ENCODE data around the gene QRICH2. TPM values are rescaled to one million over a fixed set of nuclear protein-coding genes. Genes with fewer than 3 reads are reported as not detected.
A peak's percentile ranks its signal among the peaks of the same experiment; 100 is the strongest.

Gene QRICH2
- total RNA-seq, 1 donor from 2014 or later: 12.3 TPM

DNA sequence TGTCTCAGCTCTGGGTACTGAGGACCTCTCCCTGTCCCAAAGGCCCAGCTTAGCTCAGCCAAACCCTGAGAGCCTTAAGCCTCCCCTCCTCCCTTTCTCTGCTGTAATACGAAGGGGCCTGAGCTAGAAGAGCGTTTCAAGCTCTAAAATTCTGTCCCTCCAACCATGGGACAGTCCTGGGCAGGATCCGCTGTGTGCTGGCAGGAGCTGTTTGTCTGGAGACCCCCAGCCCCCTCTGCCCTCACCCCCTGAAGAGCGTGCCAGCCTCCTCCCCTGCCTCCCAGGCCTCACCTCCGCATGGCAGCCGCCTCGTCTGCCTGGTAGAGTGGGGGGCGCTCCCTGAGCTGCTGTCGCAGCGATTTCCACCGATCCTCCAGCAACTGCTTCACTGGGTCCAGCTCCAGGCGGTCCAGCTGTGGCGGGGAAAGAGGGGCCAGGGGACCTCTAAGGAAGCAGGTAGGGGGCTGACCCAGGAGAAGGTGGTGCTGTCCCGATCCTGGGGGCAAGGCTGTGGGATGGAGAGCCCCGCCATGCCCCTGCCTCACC lies 28.3 kb downstream of the QRICH2 start:
- peak; percentile 13 for TF ChIP-seq CTCF (conservative IDR thresholded peaks at IDR 0.05)

DNA sequence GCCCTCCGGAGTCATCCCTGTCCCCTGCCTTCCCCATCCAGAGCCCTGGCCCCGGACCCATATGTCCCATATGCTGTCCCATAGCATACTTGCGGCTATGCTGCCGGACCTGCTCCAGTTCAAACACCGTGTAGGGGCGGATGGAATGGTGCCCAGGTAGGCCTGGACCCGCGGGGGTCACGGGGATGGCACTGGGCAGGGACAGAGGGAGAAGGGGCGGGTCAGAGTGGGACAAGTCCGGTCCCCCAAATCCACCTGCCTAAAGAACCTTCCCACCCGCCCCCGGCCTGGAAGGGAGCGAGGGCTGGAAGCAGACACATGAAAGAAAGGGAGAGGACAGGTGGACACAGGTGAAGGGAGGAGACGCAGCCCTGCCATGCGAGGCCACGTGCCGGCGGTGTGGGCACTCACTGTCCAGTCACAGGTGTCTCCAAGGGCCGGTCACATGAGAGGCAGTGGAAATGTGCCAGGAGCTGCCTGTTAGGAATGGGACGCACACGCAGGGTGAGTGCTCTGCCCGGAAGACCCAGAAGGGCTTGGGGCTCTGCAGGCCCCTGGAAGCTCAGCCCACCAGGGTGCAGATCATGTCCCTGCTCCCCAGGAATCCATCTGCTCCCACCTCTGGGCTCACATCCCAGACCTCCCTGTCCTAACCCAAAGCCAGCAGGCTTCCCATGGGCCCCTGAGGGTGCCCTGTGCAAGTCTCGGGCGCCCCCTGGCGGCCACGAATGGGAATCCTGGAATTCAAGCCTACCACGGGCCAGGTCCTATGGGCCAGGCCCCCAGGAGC lies 28.9 kb downstream of the QRICH2 start:
- Mint-ChIP-seq H3K4me3 (peak overlapping the region; percentile 40), H3K36me3 (ENCODE audit: low read depth) (no peaks in the 10 kb centered on the region), H3K9me3 (no peaks in the 10 kb centered on the region), H3K27me3 (ENCODE audit: low read depth) (no peaks in the 10 kb centered on the region), H3K4me1 (peaks cover 7% of the 10 kb centered on the region), H3K27ac (ENCODE audit: unreplicated experiment) (no peak overlapping the region)
- peak; percentile 98 for TF ChIP-seq CTCF (conservative IDR thresholded peaks at IDR 0.05)
- DNase-seq (ENCODE audit: low read depth, low spot score): peak; percentile 88

More for the DNA sequence above, 28.3 kb downstream of the QRICH2 start:
- Mint-ChIP-seq H3K27ac (ENCODE audit: unreplicated experiment) (no peak overlapping the region), H3K9me3 (no peaks in the 10 kb centered on the region), H3K4me1 (peaks cover 6% of the 10 kb centered on the region), H3K27me3 (ENCODE audit: low read depth) (no peaks in the 10 kb centered on the region), H3K36me3 (ENCODE audit: low read depth) (no peaks in the 10 kb centered on the region), H3K4me3 (peak overlapping the region; percentile 40)
- no peak for DNase-seq (ENCODE audit: low read depth, low spot score)

DNA sequence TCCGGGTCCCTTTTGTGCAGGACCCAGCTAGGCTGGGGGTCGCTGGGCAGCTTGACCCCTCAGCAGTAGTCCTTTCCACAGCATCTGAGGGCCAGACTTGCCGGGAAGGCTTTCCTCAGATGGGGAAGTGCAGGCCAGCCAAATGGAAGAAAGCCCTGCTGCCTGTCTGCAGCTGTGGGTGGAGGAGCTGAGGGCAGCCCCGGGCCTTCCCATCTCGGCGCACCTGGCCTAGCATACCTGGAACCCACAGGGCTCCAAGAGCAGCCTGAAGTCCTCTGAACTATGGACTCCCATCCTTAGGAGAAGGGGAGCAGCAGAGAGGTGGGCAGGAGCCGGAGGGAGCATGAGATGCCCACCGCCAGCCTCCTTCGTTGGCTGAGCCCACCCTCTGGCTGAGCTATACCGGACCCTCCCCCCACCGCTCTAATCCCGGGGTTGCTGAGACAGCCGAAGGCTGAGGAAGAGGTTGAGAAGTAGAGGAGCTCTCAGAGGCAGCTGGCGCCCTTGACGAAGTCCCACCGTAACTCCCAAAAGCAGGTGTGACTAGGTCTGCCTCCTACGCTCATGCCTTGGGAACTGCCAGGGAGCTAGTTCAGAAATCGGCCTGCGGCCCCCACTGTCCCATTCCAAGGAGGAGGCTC lies 29.7 kb downstream of the QRICH2 start:
- TF ChIP-seq CTCF (conservative IDR thresholded peaks at IDR 0.05): no peak
- H3K27ac Mint-ChIP-seq (ENCODE audit: unreplicated experiment): no peak overlapping the region
- H3K36me3 Mint-ChIP-seq (ENCODE audit: low read depth): no peaks in the 10 kb centered on the region
- no peaks in the 10 kb centered on the region for H3K9me3 Mint-ChIP-seq
- no peak for DNase-seq (ENCODE audit: low read depth, low spot score)
- no peaks in the 10 kb centered on the region for H3K27me3 Mint-ChIP-seq (ENCODE audit: low read depth)
- no peak overlapping the region for H3K4me3 Mint-ChIP-seq
- peaks cover 7% of the 10 kb centered on the region for H3K4me1 Mint-ChIP-seq

DNA sequence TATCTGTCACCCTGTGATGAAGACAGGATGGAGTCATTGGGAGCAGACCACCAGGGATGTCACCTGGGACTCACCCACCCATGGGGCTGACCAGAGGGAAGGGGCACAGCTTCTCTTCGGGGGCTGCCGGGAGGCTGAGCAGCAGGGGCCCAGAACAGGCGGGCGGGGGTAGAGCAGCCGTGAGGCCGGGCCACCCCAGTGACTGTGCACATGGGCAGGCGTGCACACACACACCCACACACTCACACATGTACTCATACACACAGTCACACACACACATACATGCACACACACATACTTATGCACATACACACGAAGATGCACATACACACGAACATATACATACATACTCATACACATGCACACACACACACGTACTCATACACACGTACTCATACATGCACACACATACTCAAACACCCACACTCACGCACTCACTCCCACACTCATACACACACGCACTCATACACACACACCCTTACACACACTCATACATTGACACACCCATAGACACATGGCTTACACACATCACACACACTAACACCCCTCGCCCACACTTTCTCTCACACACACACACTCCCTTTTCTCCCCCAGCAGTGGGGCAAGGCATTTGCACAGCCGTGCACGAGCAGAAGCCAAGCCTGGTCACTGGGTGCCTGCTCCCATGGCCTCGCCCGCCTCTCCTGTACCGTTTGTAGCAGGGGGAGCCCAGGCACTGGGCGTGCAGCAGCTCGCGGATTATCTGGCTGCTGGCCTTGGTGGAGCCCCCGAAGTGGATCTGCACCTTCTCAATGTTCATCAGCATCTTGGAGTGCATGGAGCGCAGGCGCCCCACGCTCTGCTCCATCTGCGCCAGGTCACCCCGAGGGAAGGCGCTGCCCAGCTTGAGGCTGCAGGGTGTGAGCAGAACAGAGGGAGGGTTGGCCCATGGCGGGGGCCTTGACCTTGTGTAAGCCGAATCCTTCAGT lies 30.5 kb downstream of the QRICH2 start:
- H3K27me3 Mint-ChIP-seq (ENCODE audit: low read depth): no peaks in the 10 kb centered on the region
- peaks cover 7% of the 10 kb centered on the region for H3K4me1 Mint-ChIP-seq
- H3K27ac Mint-ChIP-seq (ENCODE audit: unreplicated experiment): no peak overlapping the region
- DNase-seq (ENCODE audit: low read depth, low spot score): no peak
- H3K9me3 Mint-ChIP-seq: no peaks in the 10 kb centered on the region
- TF ChIP-seq CTCF (conservative IDR thresholded peaks at IDR 0.05): no peak
- H3K36me3 Mint-ChIP-seq (ENCODE audit: low read depth): no peaks in the 10 kb centered on the region
- no peak overlapping the region for H3K4me3 Mint-ChIP-seq
